Activated naive CD8-positive, alpha-beta T cell treated with anti-CD3 and anti-CD28 coated beads, Interleukin-2, amount 50 U/mL, for 16 hours (primary cell): ENCODE data around the gene MAPK8IP2.

ENCODE experiments used
- DNase-seq: peaks from one replicate; pipeline ENCODE4 v3.0.0-alpha.2; 2020; ENCODE audit warnings: low read depth, low spot score

MAPK8IP2 gene

GRCh38 chr22:50575426-50575941 is 25.1 kb upstream of the MAPK8IP2 start:
- no peak for DNase-seq

- DNase-seq = no peak
Observed at GRCh38 chr22:50576070-50576469, 24.5 kb upstream of the MAPK8IP2 start.

- DNase-seq = no peak
Observed at GRCh38 chr22:50576806-50577696, 23.5 kb upstream of the MAPK8IP2 start.

GRCh38 chr22:50577697-50577986 is 23.0 kb upstream of the MAPK8IP2 start:
- DNase-seq = no peak

DNA sequence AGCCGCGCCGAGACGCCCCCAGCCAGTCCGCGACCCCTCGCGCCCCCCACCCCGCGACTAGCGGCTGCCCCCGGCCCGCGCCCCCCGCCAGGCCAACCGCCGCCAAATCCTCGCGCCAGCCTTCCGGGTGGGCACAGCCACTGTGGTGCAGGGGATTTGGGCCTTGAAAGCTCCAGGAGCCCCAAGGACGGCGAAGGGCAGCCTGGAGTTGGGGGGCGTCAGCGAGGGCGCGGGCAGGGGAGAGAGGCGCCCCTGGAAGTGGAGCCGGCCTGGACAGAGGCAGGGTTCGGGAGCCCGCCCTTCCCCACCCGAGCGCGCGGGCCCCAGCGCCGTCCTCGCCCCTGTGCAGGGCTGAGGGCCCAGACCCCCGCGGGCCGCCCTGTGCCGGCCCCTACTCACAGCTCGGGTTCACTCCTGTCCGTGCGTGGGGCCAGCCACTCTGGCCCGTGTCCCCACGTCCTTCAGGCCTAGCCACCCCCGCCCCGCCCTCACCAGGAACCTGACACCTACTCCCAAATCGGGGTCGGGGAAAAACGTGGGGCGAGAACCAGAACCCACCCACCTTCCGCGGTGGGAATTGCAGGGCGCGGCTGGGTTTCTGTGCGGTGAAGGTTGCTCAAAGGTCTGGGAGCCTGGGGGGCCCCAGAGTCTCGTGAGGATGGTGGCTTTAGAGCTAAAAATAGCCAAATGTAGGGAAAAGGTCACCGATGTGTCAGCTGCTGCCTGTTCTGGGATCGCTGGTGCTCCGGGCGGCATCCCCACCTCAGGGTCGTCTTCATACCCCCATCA is 22.4 kb upstream of the MAPK8IP2 start, which contains the start of gene CPT1B:
Gene CPT1B, minus strand, starts transcription at position 441 of the 789 bp plus-strand sequence. CDS start 512 bp downstream, outside the sequence.
- DNase-seq = no peak

GRCh38 chr22:50578776-50579310 is 21.8 kb upstream of the MAPK8IP2 start:
- DNase-seq = no peak

DNA sequence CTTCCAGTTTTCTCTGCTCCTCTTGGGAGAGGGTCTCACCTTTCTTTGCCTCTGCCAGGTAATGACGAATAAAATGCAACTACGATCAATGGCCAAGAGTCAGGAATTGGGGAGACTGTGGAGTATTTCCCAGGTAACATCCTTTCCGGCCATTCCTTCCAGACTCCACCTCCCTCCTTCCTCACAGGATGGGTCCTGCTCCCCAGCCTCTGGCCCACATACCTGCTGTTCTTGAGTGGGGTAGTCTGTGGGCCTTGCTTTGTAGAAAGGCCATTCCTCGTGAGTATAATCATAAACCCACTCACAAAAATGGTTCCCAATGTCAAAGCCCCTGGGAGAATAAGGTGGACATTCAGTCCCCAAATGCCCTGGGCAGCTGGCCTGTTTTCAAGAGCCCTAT is 20.8 kb upstream of the MAPK8IP2 start:
- no peak for DNase-seq

DNA sequence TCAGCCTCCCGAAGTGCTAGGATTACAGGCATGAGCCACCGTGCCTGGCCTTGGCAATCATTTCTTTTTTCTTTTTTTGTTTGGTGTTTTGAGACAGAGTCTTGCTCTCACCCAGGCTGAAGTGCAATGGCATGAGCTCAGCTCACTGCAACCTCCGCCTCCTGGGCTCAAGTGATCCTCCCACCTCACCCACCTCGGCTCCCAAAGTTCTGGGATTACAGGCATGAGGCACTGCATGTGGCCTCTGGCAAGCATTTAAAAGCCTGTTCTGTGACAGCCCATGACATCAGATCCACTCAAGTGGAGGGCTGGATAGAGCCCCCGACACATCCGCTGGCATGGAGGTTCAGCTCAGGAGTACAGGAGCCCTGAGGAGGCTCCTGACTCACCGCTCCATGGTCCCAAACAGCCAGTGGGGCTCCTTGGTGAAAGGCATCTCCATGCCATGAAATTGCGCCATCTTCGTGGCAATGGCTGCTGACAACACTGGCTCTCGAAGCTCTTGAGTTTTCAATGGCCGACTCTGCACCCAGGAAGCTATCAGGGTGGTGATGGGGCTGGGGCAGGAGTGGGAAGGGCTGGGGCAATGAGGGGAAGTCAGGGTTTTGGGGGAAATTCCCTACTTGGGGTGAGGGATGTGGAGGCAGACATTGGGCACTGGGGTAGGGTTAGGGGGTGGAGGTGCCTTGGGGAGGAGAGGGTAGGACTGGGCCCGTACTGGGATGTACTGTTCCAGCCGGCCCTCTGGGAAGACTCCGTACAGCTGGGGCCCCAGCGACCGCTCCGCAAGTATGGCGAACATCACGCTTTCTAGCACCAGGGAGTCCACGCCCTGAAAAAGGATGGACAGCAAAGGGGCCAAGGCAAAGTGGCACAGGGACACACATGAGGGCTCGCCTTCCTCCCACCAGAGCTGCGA is 19.3 kb upstream of the MAPK8IP2 start:
- DNase-seq = no peak

DNA sequence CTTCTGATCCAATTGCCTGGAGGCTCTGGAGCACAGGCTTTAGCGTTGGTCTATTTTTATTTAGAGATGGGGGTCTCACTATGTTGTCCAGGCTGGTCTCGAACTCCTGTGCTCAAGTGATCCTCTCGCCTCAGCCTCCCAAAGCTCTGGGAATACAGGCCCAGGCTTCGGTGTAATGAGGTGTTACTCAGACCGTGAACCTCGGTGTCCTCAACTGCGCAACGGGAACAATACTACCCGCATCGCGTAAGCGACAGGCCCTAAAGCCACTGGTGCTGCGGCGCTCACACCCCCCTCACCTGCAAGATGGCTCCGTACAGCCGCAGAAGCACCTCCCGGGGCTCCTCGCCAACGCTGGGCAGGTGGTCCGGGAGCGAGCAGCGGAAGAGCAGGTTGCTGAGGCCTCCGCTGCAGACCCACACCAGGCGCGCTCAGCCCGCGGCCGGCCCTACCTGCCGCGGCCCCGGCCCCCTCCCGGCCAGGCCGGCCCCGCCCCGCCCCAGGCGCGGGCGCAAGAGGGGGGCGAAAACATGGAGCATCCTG is 18.6 kb upstream of the MAPK8IP2 start:
- no peak for DNase-seq

- peak; percentile 99 for DNase-seq
Observed at GRCh38 chr22:50582493-50583293, 17.9 kb upstream of the MAPK8IP2 start, which contains the start of gene CHKB. Gene CHKB (minus strand): TSS chr22:50582849. CDS start chr22:50582781, 68 bp downstream.

GRCh38 chr22:50583294-50583861 is 17.2 kb upstream of the MAPK8IP2 start:
- DNase-seq = no peak

GRCh38 chr22:50584106-50585096 is 16.2 kb upstream of the MAPK8IP2 start:
- no peak for DNase-seq

DNA sequence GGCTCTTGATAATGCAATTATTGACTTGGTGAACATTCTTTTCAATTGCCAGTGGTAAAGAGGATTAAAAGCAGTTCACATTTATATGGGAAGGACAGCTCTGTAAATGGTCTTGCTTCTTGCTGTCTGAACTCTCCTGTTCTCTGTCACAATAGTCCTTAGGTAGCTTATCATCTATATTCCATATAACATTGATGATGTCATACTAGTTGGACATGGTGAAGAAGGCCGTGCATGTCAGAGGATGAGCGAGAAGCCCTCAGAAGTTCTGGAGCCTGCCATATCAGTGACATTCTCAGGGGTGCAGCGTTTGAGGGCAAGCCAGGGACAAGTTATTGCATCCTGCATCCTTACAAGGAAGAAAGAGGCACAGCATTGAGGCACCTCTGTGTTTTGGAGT is 15.4 kb upstream of the MAPK8IP2 start:
- DNase-seq = no peak

DNA sequence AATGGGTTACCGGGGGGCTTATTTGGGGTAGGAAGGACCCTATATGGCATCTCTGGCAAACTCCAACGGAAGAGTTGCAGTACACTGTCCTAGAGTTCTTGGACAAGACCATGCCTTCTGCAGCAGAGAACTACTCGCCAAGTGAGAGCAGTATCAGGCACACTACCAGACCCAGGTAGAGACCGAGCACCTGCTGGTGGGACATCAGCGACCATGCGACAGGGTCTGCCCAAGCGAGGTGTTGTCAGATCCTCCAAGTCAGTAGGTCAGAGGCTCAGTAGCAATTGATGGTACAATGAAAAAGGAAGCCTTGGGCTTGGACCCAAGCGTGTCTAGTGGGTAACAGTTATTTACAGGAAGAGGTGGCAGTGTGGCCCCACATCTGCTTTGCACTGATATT is 14.8 kb upstream of the MAPK8IP2 start:
- no peak for DNase-seq

GRCh38 chr22:50586416-50586815 is 14.2 kb upstream of the MAPK8IP2 start:
- DNase-seq = no peak

DNA sequence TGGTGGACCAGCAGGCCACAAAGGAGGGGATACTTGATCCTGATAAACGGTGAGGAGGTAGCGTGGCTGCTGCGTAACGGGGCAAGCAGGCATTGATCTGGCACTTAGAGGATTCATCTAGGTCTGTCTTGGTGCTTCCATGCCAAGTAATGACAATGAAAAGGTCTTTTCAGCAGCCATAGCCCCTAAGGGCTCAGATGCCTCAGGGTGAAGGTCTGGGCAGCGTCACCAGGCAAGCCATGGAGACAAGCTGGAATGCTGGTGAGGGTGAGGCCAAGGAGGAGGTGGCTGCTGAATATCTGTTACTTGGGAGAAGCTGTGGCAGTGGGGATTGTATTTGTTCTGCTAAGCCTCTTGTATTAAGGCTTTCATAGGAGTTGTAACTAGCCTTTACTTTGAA is 13.2 kb upstream of the MAPK8IP2 start:
- no peak for DNase-seq

GRCh38 chr22:50595189-50595588 is 5.4 kb upstream of the MAPK8IP2 start:
- DNase-seq = no peak

- DNase-seq = no peak
Observed at GRCh38 chr22:50597097-50597496, 3.5 kb upstream of the MAPK8IP2 start.
